ENCODE data around the gene SOCS1.
"Not testable (repeated sequence)": the region's sequence is repeated elsewhere in the genome, so short reads cannot be mapped to it uniquely, and the experiment has no call there.

DNA sequence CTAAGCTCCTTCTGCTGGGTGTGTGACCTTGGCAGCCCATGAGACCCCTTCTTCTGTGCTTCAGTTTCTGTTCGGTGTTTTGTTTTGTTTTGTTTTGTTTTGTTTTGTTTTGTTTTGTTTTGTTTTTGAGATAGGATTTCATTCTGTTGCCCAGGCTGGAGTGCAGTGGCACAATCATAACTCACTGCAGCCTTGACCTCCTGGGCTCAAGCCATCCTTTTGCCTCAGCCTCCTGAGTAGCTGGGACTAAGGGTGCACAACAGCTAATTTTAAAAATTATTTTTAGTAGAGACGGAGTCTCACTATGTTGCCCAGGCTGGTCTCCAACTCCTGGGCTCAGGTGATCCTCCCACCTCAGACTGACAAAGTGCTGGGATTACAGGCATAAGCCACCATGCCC, 35.5 kb downstream of the SOCS1 start:
- TF ChIP-seq POLR2A (IDR thresholded peaks at IDR 0.05; ENCODE audit: low read length); MYC (IDR thresholded peaks at IDR 0.05; ENCODE audit: borderline replicate concordance, low read length); SMC3 (IDR thresholded peaks at IDR 0.05); RAD21 (conservative IDR thresholded peaks at IDR 0.05 in 1 of 2, IDR thresholded peaks at IDR 0.05 in 1 of 2); FOSL2 (IDR thresholded peaks at IDR 0.05); FOSL2 (CRISPR knock-in tag; IDR thresholded peaks at IDR 0.05); BHLHE40 (IDR thresholded peaks at IDR 0.05; ENCODE audit: low read depth, low read length); EP300 (IDR thresholded peaks at IDR 0.05); RFX5 (IDR thresholded peaks at IDR 0.05); EHMT2 (IDR thresholded peaks at IDR 0.05; ENCODE audit: low read depth): not testable (repeated sequence)
- TF ChIP-seq, protein P1, sequence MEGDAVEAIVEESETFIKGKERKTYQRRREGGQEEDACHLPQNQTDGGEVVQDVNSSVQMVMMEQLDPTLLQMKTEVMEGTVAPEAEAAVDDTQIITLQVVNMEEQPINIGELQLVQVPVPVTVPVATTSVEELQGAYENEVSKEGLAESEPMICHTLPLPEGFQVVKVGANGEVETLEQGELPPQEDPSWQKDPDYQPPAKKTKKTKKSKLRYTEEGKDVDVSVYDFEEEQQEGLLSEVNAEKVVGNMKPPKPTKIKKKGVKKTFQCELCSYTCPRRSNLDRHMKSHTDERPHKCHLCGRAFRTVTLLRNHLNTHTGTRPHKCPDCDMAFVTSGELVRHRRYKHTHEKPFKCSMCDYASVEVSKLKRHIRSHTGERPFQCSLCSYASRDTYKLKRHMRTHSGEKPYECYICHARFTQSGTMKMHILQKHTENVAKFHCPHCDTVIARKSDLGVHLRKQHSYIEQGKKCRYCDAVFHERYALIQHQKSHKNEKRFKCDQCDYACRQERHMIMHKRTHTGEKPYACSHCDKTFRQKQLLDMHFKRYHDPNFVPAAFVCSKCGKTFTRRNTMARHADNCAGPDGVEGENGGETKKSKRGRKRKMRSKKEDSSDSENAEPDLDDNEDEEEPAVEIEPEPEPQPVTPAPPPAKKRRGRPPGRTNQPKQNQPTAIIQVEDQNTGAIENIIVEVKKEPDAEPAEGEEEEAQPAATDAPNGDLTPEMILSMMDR (IDR thresholded peaks at IDR 0.05): not testable (repeated sequence)
- TF ChIP-seq, protein P2, sequence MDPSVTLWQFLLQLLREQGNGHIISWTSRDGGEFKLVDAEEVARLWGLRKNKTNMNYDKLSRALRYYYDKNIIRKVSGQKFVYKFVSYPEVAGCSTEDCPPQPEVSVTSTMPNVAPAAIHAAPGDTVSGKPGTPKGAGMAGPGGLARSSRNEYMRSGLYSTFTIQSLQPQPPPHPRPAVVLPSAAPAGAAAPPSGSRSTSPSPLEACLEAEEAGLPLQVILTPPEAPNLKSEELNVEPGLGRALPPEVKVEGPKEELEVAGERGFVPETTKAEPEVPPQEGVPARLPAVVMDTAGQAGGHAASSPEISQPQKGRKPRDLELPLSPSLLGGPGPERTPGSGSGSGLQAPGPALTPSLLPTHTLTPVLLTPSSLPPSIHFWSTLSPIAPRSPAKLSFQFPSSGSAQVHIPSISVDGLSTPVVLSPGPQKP (IDR thresholded peaks at IDR 0.05; ENCODE audit: low read depth, low read length): not testable (repeated sequence)
- TF ChIP-seq, protein P3, sequence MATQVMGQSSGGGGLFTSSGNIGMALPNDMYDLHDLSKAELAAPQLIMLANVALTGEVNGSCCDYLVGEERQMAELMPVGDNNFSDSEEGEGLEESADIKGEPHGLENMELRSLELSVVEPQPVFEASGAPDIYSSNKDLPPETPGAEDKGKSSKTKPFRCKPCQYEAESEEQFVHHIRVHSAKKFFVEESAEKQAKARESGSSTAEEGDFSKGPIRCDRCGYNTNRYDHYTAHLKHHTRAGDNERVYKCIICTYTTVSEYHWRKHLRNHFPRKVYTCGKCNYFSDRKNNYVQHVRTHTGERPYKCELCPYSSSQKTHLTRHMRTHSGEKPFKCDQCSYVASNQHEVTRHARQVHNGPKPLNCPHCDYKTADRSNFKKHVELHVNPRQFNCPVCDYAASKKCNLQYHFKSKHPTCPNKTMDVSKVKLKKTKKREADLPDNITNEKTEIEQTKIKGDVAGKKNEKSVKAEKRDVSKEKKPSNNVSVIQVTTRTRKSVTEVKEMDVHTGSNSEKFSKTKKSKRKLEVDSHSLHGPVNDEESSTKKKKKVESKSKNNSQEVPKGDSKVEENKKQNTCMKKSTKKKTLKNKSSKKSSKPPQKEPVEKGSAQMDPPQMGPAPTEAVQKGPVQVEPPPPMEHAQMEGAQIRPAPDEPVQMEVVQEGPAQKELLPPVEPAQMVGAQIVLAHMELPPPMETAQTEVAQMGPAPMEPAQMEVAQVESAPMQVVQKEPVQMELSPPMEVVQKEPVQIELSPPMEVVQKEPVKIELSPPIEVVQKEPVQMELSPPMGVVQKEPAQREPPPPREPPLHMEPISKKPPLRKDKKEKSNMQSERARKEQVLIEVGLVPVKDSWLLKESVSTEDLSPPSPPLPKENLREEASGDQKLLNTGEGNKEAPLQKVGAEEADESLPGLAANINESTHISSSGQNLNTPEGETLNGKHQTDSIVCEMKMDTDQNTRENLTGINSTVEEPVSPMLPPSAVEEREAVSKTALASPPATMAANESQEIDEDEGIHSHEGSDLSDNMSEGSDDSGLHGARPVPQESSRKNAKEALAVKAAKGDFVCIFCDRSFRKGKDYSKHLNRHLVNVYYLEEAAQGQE (IDR thresholded peaks at IDR 0.05): not testable (repeated sequence)
